ENCODE results near the gene CDYL2.

Gene CDYL2

GRCh38 chr16:80702696-80703095, 101.7 kb downstream of the CDYL2 start:
- no peak for TF ChIP-seq TOX (CRISPR knock-in tag; IDR thresholded peaks at IDR 0.05; ENCODE audit: borderline replicate concordance)
- TF ChIP-seq ISL1 (CRISPR knock-in tag; IDR thresholded peaks at IDR 0.05), result no peak
- no peak for TF ChIP-seq ZC3H10 (CRISPR knock-in tag; IDR thresholded peaks at IDR 0.05)
- no peak for TF ChIP-seq TCF4 (CRISPR knock-in tag; IDR thresholded peaks at IDR 0.05; ENCODE audit: borderline replicate concordance)
- no peak for TF ChIP-seq ZNF565 (CRISPR knock-in tag; conservative IDR thresholded peaks at IDR 0.05; ENCODE audit: low read depth)
- no peak for TF ChIP-seq ZFP30 (CRISPR knock-in tag; IDR thresholded peaks at IDR 0.05)
- TF ChIP-seq PPARA (CRISPR knock-in tag; IDR thresholded peaks at IDR 0.05; ENCODE audit: borderline replicate concordance), result no peak
- TF ChIP-seq BACH2 (CRISPR knock-in tag; IDR thresholded peaks at IDR 0.05; ENCODE audit: borderline replicate concordance), result no peak
- no peak for TF ChIP-seq GLIS3 (CRISPR knock-in tag; IDR thresholded peaks at IDR 0.05)
- TF ChIP-seq, protein P1, sequence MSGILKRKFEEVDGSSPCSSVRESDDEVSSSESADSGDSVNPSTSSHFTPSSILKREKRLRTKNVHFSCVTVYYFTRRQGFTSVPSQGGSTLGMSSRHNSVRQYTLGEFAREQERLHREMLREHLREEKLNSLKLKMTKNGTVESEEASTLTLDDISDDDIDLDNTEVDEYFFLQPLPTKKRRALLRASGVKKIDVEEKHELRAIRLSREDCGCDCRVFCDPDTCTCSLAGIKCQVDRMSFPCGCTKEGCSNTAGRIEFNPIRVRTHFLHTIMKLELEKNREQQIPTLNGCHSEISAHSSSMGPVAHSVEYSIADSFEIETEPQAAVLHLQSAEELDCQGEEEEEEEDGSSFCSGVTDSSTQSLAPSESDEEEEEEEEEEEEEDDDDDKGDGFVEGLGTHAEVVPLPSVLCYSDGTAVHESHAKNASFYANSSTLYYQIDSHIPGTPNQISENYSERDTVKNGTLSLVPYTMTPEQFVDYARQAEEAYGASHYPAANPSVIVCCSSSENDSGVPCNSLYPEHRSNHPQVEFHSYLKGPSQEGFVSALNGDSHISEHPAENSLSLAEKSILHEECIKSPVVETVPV (CRISPR knock-in tag; IDR thresholded peaks at IDR 0.05), result no peak
- TF ChIP-seq RARB (CRISPR knock-in tag; IDR thresholded peaks at IDR 0.05), result no peak
- ATAC-seq, result no peak

DNA sequence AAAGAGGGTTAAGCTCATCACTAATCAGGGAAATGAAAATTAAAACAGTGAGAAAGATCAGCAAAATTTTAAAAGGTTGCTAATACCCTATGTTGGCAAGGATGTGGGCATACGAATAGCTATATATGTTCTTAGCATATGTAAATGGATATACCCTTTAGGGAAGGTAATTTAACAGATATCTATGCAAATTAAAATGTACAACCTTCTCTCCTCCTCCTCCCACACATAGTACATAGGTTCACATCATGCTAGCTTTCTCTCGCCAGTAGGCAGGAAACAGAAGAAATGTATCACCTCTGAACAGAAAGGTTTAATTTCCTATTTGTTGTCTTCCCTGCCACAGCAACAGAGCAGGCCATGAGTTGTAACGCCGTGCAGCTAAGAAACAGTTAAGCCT, 103.8 kb downstream of the CDYL2 start:
- no peak for ATAC-seq
- TF ChIP-seq BACH2 (CRISPR knock-in tag; IDR thresholded peaks at IDR 0.05; ENCODE audit: borderline replicate concordance), result no peak
- no peak for TF ChIP-seq ZFP30 (CRISPR knock-in tag; IDR thresholded peaks at IDR 0.05)
- no peak for TF ChIP-seq TOX (CRISPR knock-in tag; IDR thresholded peaks at IDR 0.05; ENCODE audit: borderline replicate concordance)
- TF ChIP-seq ZC3H10 (CRISPR knock-in tag; IDR thresholded peaks at IDR 0.05), result no peak
- no peak for TF ChIP-seq OSR1 (CRISPR knock-in tag; IDR thresholded peaks at IDR 0.05)
- no peak for TF ChIP-seq GLIS3 (CRISPR knock-in tag; IDR thresholded peaks at IDR 0.05)
- TF ChIP-seq SNAI2 (CRISPR knock-in tag; IDR thresholded peaks at IDR 0.05), result no peak

GRCh38 chr16:80695020-80695419, 109.4 kb downstream of the CDYL2 start:
- ATAC-seq, result no peak
- no peak for TF ChIP-seq ARNTL (CRISPR knock-in tag; IDR thresholded peaks at IDR 0.05; ENCODE audit: borderline replicate concordance, low read depth)
- TF ChIP-seq ESRRG (CRISPR knock-in tag; IDR thresholded peaks at IDR 0.05), result no peak

DNA sequence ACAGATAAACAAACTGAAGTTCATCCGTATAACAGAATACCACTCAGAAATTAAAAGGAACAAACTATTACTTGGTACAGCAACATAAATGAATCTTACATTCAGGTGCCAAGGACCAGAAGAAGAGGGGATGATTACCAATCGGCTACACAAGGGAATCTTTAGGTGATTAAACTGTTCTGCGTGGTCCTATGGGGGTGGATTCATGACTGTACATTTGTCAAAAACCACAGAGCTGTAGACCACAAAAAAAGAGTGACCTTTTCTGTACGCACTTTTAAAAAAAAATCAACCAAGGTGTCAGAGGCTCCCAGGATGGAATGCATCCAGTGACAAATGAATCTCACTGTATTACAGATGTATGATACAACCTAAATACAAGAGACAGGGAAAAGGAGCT, 110.8 kb downstream of the CDYL2 start:
- ATAC-seq, result no peak
- TF ChIP-seq ZNF8 (CRISPR knock-in tag; IDR thresholded peaks at IDR 0.05), result no peak

GRCh38 chr16:80692270-80692669, 112.1 kb downstream of the CDYL2 start:
- TF ChIP-seq ZNF8 (CRISPR knock-in tag; IDR thresholded peaks at IDR 0.05) (no peak), SNAI2 (CRISPR knock-in tag; IDR thresholded peaks at IDR 0.05) (no peak), PPARA (CRISPR knock-in tag; IDR thresholded peaks at IDR 0.05; ENCODE audit: borderline replicate concordance) (no peak), CSDC2 (CRISPR knock-in tag; IDR thresholded peaks at IDR 0.05) (no peak), ZC3H10 (CRISPR knock-in tag; IDR thresholded peaks at IDR 0.05) (no peak), ZFP30 (CRISPR knock-in tag; IDR thresholded peaks at IDR 0.05) (no peak), ZNF565 (CRISPR knock-in tag; conservative IDR thresholded peaks at IDR 0.05; ENCODE audit: low read depth) (no peak), GLIS3 (CRISPR knock-in tag; IDR thresholded peaks at IDR 0.05) (no peak), ZFP3 (CRISPR knock-in tag; IDR thresholded peaks at IDR 0.05) (no peak), ISL1 (CRISPR knock-in tag; IDR thresholded peaks at IDR 0.05) (no peak), ARNTL (CRISPR knock-in tag; IDR thresholded peaks at IDR 0.05; ENCODE audit: borderline replicate concordance, low read depth) (no peak), ESRRG (CRISPR knock-in tag; IDR thresholded peaks at IDR 0.05) (no peak), RARB (CRISPR knock-in tag; IDR thresholded peaks at IDR 0.05) (no peak), OSR1 (CRISPR knock-in tag; IDR thresholded peaks at IDR 0.05) (no peak), TCF4 (CRISPR knock-in tag; IDR thresholded peaks at IDR 0.05; ENCODE audit: borderline replicate concordance) (no peak), TOX (CRISPR knock-in tag; IDR thresholded peaks at IDR 0.05; ENCODE audit: borderline replicate concordance) (no peak), ZNF70 (CRISPR knock-in tag; IDR thresholded peaks at IDR 0.05) (no peak)
- TF ChIP-seq, protein P2, sequence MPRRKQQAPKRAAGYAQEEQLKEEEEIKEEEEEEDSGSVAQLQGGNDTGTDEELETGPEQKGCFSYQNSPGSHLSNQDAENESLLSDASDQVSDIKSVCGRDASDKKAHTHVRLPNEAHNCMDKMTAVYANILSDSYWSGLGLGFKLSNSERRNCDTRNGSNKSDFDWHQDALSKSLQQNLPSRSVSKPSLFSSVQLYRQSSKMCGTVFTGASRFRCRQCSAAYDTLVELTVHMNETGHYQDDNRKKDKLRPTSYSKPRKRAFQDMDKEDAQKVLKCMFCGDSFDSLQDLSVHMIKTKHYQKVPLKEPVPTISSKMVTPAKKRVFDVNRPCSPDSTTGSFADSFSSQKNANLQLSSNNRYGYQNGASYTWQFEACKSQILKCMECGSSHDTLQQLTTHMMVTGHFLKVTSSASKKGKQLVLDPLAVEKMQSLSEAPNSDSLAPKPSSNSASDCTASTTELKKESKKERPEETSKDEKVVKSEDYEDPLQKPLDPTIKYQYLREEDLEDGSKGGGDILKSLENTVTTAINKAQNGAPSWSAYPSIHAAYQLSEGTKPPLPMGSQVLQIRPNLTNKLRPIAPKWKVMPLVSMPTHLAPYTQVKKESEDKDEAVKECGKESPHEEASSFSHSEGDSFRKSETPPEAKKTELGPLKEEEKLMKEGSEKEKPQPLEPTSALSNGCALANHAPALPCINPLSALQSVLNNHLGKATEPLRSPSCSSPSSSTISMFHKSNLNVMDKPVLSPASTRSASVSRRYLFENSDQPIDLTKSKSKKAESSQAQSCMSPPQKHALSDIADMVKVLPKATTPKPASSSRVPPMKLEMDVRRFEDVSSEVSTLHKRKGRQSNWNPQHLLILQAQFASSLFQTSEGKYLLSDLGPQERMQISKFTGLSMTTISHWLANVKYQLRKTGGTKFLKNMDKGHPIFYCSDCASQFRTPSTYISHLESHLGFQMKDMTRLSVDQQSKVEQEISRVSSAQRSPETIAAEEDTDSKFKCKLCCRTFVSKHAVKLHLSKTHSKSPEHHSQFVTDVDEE (CRISPR knock-in tag; IDR thresholded peaks at IDR 0.05), result no peak
- TF ChIP-seq, protein P3, sequence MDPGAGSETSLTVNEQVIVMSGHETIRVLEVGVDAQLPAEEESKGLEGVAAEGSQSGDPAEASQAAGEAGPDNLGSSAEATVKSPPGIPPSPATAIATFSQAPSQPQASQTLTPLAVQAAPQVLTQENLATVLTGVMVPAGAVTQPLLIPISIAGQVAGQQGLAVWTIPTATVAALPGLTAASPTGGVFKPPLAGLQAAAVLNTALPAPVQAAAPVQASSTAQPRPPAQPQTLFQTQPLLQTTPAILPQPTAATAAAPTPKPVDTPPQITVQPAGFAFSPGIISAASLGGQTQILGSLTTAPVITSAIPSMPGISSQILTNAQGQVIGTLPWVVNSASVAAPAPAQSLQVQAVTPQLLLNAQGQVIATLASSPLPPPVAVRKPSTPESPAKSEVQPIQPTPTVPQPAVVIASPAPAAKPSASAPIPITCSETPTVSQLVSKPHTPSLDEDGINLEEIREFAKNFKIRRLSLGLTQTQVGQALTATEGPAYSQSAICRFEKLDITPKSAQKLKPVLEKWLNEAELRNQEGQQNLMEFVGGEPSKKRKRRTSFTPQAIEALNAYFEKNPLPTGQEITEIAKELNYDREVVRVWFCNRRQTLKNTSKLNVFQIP (CRISPR knock-in tag; IDR thresholded peaks at IDR 0.05; ENCODE audit: borderline replicate concordance, low read depth), result no peak
- TF ChIP-seq, protein P4, sequence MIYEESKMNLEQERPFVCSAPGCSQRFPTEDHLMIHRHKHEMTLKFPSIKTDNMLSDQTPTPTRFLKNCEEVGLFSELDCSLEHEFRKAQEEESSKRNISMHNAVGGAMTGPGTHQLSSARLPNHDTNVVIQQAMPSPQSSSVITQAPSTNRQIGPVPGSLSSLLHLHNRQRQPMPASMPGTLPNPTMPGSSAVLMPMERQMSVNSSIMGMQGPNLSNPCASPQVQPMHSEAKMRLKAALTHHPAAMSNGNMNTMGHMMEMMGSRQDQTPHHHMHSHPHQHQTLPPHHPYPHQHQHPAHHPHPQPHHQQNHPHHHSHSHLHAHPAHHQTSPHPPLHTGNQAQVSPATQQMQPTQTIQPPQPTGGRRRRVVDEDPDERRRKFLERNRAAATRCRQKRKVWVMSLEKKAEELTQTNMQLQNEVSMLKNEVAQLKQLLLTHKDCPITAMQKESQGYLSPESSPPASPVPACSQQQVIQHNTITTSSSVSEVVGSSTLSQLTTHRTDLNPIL (CRISPR knock-in tag; IDR thresholded peaks at IDR 0.05; ENCODE audit: low read depth), result no peak
- ATAC-seq, result no peak

All from SK-N-SH treated with all-trans-retinoic acid at 6 μM for 48 hours (cell line).